ENCODE results near the gene RALB.
A peak's percentile ranks its signal among the peaks of the same experiment; 100 is the strongest.
"Not testable (repeated sequence)": the region's sequence is repeated elsewhere in the genome, so short reads cannot be mapped to it uniquely, and the experiment has no call there.

Gene RALB

GRCh38 chr2:120243875-120244553 lies 8.6 kb upstream of the RALB start:
- no peak for DNase-seq

GRCh38 chr2:120244656-120245519 lies 7.8 kb upstream of the RALB start:
- peak; percentile 2 for DNase-seq

GRCh38 chr2:120245520-120246332 lies 6.9 kb upstream of the RALB start:
- DNase-seq: peak; percentile 1

GRCh38 chr2:120246546-120247300 lies 5.9 kb upstream of the RALB start:
- no peak for DNase-seq

- DNase-seq: no peak
Observed at GRCh38 chr2:120247851-120248250, 4.8 kb upstream of the RALB start.

- DNase-seq: no peak
Observed at GRCh38 chr2:120250640-120251039, 2.0 kb upstream of the RALB start.

GRCh38 chr2:120251078-120251477 lies 1.6 kb upstream of the RALB start:
- DNase-seq: no peak

GRCh38 chr2:120251880-120252224 lies 800 bp upstream of the RALB start:
- DNase-seq: no peak

- DNase-seq: peak; percentile 70
Observed at GRCh38 chr2:120253021-120253882, 600 bp downstream of the RALB start.

- no peak for DNase-seq
Observed at GRCh38 chr2:120254178-120254577, 1.5 kb downstream of the RALB start.

- no peak for DNase-seq
Observed at GRCh38 chr2:120255071-120255470, 2.4 kb downstream of the RALB start.

GRCh38 chr2:120255986-120256650 lies 3.5 kb downstream of the RALB start:
- no peak for DNase-seq

- no peak for DNase-seq
Observed at GRCh38 chr2:120256651-120257000, 4.0 kb downstream of the RALB start.

- DNase-seq: no peak
Observed at GRCh38 chr2:120257522-120257921, 4.9 kb downstream of the RALB start.

- DNase-seq: no peak
Observed at GRCh38 chr2:120258196-120258595, 5.5 kb downstream of the RALB start.

GRCh38 chr2:120259939-120260338 lies 7.3 kb downstream of the RALB start:
- not testable (repeated sequence) for DNase-seq

GRCh38 chr2:120260736-120261135 lies 8.1 kb downstream of the RALB start:
- no peak for DNase-seq

- no peak for DNase-seq
Observed at GRCh38 chr2:120261387-120262006, 8.8 kb downstream of the RALB start.

- DNase-seq: no peak
Observed at GRCh38 chr2:120262150-120262549, 9.5 kb downstream of the RALB start.

GRCh38 chr2:120262761-120263428 lies 10.2 kb downstream of the RALB start:
- DNase-seq: no peak
